ENCODE data around the gene PTPN11. TPM values are rescaled to one million over a fixed set of nuclear protein-coding genes. Genes with fewer than 3 reads are reported as not detected.

PTPN11 gene
- total and polyA plus RNA-seq, 2 experiments from 2014 or later: 87.0 to 94.7 TPM

DNA sequence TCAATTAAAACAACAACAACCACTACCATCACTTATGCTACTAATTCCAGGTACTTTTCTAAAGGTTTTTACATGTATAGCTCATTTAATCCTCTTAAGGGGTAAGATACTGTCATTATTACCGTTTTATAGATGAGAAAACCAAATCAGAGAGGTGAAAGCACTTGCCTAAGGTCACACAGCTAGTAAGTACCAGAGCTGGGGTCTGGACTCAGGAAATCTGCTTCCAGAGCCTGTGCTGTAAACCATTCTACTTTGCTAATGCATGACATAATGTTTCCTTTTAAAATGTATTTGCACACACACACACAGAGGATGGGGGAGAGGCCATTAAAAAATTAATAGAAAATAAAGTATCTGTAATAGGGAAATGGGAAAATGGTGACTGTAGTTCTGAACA, 113.4 kb downstream of the PTPN11 start:
- Mint-ChIP-seq H3K27me3 (ENCODE audit: insufficient read depth, low read depth, poor library complexity) (peaks cover 4% of the 10 kb centered on the region), H3K9me3 (no peaks in the 10 kb centered on the region), H3K4me1 (no peaks in the 10 kb centered on the region), H3K4me3 (no peak overlapping the region), H3K27ac (no peak overlapping the region), H3K36me3 (ENCODE audit: low read depth) (no peaks in the 10 kb centered on the region)
- H3K36me3 ChIP-seq (ENCODE audit: insufficient read depth): no peaks in the 10 kb centered on the region
- ATAC-seq (no peak), DNase-seq (ENCODE audit: low spot score) (no peak)
- no peak overlapping the region for H3K4me3 ChIP-seq
- TF ChIP-seq, protein P1, sequence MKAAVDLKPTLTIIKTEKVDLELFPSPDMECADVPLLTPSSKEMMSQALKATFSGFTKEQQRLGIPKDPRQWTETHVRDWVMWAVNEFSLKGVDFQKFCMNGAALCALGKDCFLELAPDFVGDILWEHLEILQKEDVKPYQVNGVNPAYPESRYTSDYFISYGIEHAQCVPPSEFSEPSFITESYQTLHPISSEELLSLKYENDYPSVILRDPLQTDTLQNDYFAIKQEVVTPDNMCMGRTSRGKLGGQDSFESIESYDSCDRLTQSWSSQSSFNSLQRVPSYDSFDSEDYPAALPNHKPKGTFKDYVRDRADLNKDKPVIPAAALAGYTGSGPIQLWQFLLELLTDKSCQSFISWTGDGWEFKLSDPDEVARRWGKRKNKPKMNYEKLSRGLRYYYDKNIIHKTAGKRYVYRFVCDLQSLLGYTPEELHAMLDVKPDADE (IDR thresholded peaks at IDR 0.05): no peak
- TF ChIP-seq CREB1 (CRISPR knock-in tag; IDR thresholded peaks at IDR 0.05; ENCODE audit: low read depth): no peak
- TF ChIP-seq STAT1 (IDR thresholded peaks at IDR 0.05; ENCODE audit: unreplicated experiment): no peak
- H4K20me1 ChIP-seq (replicated peaks; ENCODE audit: insufficient read depth): no peaks in the 10 kb centered on the region
- H3K79me2 ChIP-seq (replicated peaks; ENCODE audit: insufficient read depth): no peaks in the 10 kb centered on the region
- H3K27ac ChIP-seq (ENCODE audit: low read depth): no peak overlapping the region
- H3K9me2 ChIP-seq (ENCODE audit: insufficient read depth): no peaks in the 10 kb centered on the region
- no peak overlapping the region for H3K4me2 ChIP-seq
- no peaks in the 10 kb centered on the region for H3F3A ChIP-seq (replicated peaks; ENCODE audit: low read depth)
- H2AFZ ChIP-seq: no peak overlapping the region
- no peaks in the 10 kb centered on the region for H3K27me3 ChIP-seq (ENCODE audit: insufficient read depth)
- no peaks in the 10 kb centered on the region for H3K4me1 ChIP-seq (ENCODE audit: insufficient read depth)

DNA sequence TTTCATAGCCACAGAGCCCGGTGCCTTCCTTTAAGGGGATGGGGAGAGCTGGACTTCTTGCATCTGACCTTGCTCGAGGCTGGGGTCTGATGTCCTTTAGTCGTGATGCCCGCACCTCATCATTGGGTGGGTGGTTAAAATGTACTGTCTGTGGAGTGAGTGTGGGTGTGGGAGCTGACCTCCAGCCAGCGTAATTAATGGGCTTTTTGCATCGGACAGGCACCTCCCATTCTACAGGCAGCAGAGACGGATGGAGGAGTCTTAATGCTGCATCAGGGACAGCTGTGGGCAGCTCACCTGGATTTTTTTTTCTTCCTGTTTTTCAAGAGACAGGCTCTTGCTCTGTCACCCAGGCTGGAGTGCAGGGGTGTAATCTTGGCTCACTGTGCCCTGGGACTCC, 114.8 kb downstream of the PTPN11 start:
- Mint-ChIP-seq H3K27me3 (ENCODE audit: insufficient read depth, low read depth, poor library complexity) (peaks cover 4% of the 10 kb centered on the region), H3K9me3 (no peaks in the 10 kb centered on the region), H3K4me3 (no peak overlapping the region), H3K4me1 (peaks cover 6% of the 10 kb centered on the region; the same call in 2 of the 3 replicates), H3K27ac (no peak overlapping the region), H3K36me3 (ENCODE audit: low read depth) (no peaks in the 10 kb centered on the region)
- H3K79me2 ChIP-seq (replicated peaks; ENCODE audit: insufficient read depth): no peaks in the 10 kb centered on the region
- no peaks in the 10 kb centered on the region for H4K20me1 ChIP-seq (replicated peaks; ENCODE audit: insufficient read depth)
- H2AFZ ChIP-seq: no peak overlapping the region
- H3K4me2 ChIP-seq: no peak overlapping the region
- H3F3A ChIP-seq (replicated peaks; ENCODE audit: low read depth): no peaks in the 10 kb centered on the region
- H3K27ac ChIP-seq (ENCODE audit: low read depth): no peak overlapping the region
- H3K27me3 ChIP-seq (ENCODE audit: insufficient read depth): no peaks in the 10 kb centered on the region
- no peaks in the 10 kb centered on the region for H3K4me1 ChIP-seq (ENCODE audit: insufficient read depth)
- no peak for ATAC-seq
- H3K9me2 ChIP-seq (ENCODE audit: insufficient read depth): no peaks in the 10 kb centered on the region
- no peak overlapping the region for H3K4me3 ChIP-seq
- DNase-seq (ENCODE audit: low spot score): no peak
- H3K36me3 ChIP-seq (ENCODE audit: insufficient read depth): no peaks in the 10 kb centered on the region
- no peak for TF ChIP-seq STAT1 (IDR thresholded peaks at IDR 0.05; ENCODE audit: unreplicated experiment)
- no peak for TF ChIP-seq EZH2 (IDR thresholded peaks at IDR 0.05; ENCODE audit: low read depth, unreplicated experiment)
- no peak for TF ChIP-seq POLR2AphosphoS5 (IDR thresholded peaks at IDR 0.05; ENCODE audit: low read depth)
- no peak for TF ChIP-seq NANOG (IDR thresholded peaks at IDR 0.05; ENCODE audit: borderline replicate concordance)
- TF ChIP-seq EZH2phosphoT487 (IDR thresholded peaks at IDR 0.05; ENCODE audit: unreplicated experiment): no peak
- TF ChIP-seq CREB1 (CRISPR knock-in tag; IDR thresholded peaks at IDR 0.05; ENCODE audit: low read depth): no peak
- no peak for TF ChIP-seq ZNF114 (CRISPR knock-in tag; IDR thresholded peaks at IDR 0.05)
- TF ChIP-seq, protein P1 (IDR thresholded peaks at IDR 0.05): no peak
- TF ChIP-seq JUNB (IDR thresholded peaks at IDR 0.05; ENCODE audit: unreplicated experiment): no peak
- no peak for TF ChIP-seq ZNF331 (CRISPR knock-in tag; IDR thresholded peaks at IDR 0.05; ENCODE audit: low read depth)
- TF ChIP-seq, protein P2, sequence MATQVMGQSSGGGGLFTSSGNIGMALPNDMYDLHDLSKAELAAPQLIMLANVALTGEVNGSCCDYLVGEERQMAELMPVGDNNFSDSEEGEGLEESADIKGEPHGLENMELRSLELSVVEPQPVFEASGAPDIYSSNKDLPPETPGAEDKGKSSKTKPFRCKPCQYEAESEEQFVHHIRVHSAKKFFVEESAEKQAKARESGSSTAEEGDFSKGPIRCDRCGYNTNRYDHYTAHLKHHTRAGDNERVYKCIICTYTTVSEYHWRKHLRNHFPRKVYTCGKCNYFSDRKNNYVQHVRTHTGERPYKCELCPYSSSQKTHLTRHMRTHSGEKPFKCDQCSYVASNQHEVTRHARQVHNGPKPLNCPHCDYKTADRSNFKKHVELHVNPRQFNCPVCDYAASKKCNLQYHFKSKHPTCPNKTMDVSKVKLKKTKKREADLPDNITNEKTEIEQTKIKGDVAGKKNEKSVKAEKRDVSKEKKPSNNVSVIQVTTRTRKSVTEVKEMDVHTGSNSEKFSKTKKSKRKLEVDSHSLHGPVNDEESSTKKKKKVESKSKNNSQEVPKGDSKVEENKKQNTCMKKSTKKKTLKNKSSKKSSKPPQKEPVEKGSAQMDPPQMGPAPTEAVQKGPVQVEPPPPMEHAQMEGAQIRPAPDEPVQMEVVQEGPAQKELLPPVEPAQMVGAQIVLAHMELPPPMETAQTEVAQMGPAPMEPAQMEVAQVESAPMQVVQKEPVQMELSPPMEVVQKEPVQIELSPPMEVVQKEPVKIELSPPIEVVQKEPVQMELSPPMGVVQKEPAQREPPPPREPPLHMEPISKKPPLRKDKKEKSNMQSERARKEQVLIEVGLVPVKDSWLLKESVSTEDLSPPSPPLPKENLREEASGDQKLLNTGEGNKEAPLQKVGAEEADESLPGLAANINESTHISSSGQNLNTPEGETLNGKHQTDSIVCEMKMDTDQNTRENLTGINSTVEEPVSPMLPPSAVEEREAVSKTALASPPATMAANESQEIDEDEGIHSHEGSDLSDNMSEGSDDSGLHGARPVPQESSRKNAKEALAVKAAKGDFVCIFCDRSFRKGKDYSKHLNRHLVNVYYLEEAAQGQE (IDR thresholded peaks at IDR 0.05; ENCODE audit: unreplicated experiment): no peak
- TF ChIP-seq, protein P3, sequence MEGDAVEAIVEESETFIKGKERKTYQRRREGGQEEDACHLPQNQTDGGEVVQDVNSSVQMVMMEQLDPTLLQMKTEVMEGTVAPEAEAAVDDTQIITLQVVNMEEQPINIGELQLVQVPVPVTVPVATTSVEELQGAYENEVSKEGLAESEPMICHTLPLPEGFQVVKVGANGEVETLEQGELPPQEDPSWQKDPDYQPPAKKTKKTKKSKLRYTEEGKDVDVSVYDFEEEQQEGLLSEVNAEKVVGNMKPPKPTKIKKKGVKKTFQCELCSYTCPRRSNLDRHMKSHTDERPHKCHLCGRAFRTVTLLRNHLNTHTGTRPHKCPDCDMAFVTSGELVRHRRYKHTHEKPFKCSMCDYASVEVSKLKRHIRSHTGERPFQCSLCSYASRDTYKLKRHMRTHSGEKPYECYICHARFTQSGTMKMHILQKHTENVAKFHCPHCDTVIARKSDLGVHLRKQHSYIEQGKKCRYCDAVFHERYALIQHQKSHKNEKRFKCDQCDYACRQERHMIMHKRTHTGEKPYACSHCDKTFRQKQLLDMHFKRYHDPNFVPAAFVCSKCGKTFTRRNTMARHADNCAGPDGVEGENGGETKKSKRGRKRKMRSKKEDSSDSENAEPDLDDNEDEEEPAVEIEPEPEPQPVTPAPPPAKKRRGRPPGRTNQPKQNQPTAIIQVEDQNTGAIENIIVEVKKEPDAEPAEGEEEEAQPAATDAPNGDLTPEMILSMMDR (conservative IDR thresholded peaks at IDR 0.05; ENCODE audit: low read depth in 2 of 2): no peak
